Spleen (tissue), 7 donors: ENCODE measurements around the gene HOMER3.

ENCODE experiments used
- POLR2A ChIP-seq, 3 donors: fragments of 450-650 bp; IDR thresholded peaks; one replicate each; pipeline ENCODE4 v1.5.1; 2017; ENCODE audit warnings: antibody characterized with exemption in 3 of 3, mild to moderate bottlenecking in 1 of 3
- POLR2AphosphoS5 ChIP-seq, 3 donors: sonication (generic); formaldehyde crosslinking; IDR thresholded peaks; one replicate each; pipeline ENCODE4 v1.5.1; 2017; ENCODE audit warnings: antibody characterized with exemption in 3 of 3
- TF ChIP-seq, protein P1 (sequence below), 11 experiments: fragments of 200-600 bp in 7 of 11; fragments of 450-650 bp in 4 of 11; sonication (generic) in 4 of 11; IDR thresholded peaks in 8 of 11; conservative IDR thresholded peaks in 3 of 11; 1 replicate in 7 of 11; 2 replicates in 4 of 11; pipeline versions ENCODE4 v1.4.0 to v1.8.0; 2016 to 2021; ENCODE audit warnings: antibody characterized with exemption in 11 of 11, inconsistent platforms in 4 of 11, mild to moderate bottlenecking in 1 of 11
- donor health status: DM: no; HTN: no; CAD: no; lungs with moderate emphysema.
- donor health status: DM: no; HTN: no; CAD: no.
- donor health status: DM: no; HTN: no; CAD: no.

DNA sequence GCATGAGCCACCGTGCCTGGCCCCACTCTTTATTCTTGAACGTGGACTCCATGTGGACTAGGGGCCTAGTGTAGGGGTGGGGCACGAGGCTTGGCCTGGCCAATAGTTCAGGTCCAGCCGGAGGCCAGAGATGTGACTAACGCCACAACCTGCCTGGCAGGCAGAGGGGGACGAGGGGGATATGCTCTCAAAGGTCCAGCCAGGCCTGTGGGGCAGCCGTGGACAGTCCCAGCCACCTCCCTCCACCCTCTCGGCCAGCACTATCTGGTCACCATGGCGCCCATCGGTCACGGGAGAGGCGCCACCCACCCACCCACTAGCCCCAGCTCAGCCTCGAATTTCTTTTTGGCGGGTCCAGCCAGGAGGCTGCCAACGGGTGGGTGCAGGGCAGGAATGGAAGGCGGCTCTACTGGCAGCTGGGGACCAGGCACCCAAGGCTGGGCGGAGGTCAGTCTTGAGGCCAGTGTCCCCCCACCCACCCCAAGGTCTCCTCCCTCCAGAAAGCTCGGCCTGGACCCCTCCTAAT lies 42.9 kb downstream of the HOMER3 start:
- TF ChIP-seq, protein P1, sequence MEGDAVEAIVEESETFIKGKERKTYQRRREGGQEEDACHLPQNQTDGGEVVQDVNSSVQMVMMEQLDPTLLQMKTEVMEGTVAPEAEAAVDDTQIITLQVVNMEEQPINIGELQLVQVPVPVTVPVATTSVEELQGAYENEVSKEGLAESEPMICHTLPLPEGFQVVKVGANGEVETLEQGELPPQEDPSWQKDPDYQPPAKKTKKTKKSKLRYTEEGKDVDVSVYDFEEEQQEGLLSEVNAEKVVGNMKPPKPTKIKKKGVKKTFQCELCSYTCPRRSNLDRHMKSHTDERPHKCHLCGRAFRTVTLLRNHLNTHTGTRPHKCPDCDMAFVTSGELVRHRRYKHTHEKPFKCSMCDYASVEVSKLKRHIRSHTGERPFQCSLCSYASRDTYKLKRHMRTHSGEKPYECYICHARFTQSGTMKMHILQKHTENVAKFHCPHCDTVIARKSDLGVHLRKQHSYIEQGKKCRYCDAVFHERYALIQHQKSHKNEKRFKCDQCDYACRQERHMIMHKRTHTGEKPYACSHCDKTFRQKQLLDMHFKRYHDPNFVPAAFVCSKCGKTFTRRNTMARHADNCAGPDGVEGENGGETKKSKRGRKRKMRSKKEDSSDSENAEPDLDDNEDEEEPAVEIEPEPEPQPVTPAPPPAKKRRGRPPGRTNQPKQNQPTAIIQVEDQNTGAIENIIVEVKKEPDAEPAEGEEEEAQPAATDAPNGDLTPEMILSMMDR (IDR thresholded peaks at IDR 0.05 in 8 of 11, conservative IDR thresholded peaks at IDR 0.05 in 3 of 11) = no peak
- TF ChIP-seq POLR2A (IDR thresholded peaks at IDR 0.05) (no peak), POLR2AphosphoS5 (IDR thresholded peaks at IDR 0.05) (peak in 1 of 3 donors; percentile 3)
